Gastroesophageal sphincter (tissue), 4 donors: ENCODE measurements around the gene AGBL4. TPM values are rescaled to one million over a fixed set of nuclear protein-coding genes. Genes with fewer than 3 reads are reported as not detected.

Experiments
- ATAC-seq: fragments of 150-250 bp; one replicate; pipeline ENCODE4 v1.9.1; 2016; ENCODE audit warnings: mild to moderate bottlenecking, moderate library complexity
- H3K27ac ChIP-seq, 4 donors: fragments of 200-600 bp; sonication (generic) in 3 of 4; 1 replicate in 3 of 4; 2 replicates in 1 of 4; pipeline ENCODE4 v1.5.1; 2016 to 2019
- H3K27me3 ChIP-seq: fragments of 200-600 bp; sonication (generic); one replicate; pipeline ENCODE4 v1.5.1; 2019
- H3K36me3 ChIP-seq, 2 donors: fragments of 200-600 bp; sonication (generic); one replicate each; pipeline ENCODE4 v1.5.1; 2019; ENCODE audit warnings: control low read depth in 1 of 2
- H3K4me1 ChIP-seq, 3 donors: fragments of 200-600 bp; sonication (generic); 1 replicate in 2 of 3; 2 replicates in 1 of 3; pipeline ENCODE4 v1.5.1; 2016 to 2019; ENCODE audit warnings: control low read depth in 2 of 3
- H3K4me3 ChIP-seq, 2 donors: fragments of 200-600 bp; sonication (generic); one replicate each; pipeline ENCODE4 v1.5.1; 2019; ENCODE audit warnings: mild to moderate bottlenecking in 1 of 2, moderate library complexity in 1 of 2
- H3K9me3 ChIP-seq, 3 donors: fragments of 200-600 bp; sonication (generic); one replicate each; pipeline ENCODE4 v1.5.1; 2017 to 2019; ENCODE audit warnings: control low read depth in 2 of 3
- EP300 ChIP-seq: sonication (generic); formaldehyde crosslinking; IDR thresholded peaks from one replicate; pipeline ENCODE4 v1.6.1; 2017; ENCODE audit warnings: antibody characterized with exemption, mild to moderate bottlenecking
- POLR2A ChIP-seq, 2 donors: fragments of 450-650 bp; IDR thresholded peaks; one replicate each; pipeline ENCODE4 v1.6.1; 2017; ENCODE audit warnings: antibody characterized with exemption in 2 of 2, mild to moderate bottlenecking in 2 of 2, moderate library complexity in 1 of 2
- POLR2AphosphoS5 ChIP-seq: sonication (generic); formaldehyde crosslinking; IDR thresholded peaks from one replicate; pipeline ENCODE4 v1.6.1; 2017; ENCODE audit warnings: antibody characterized with exemption
- WGBS, 2 donors: methylation state at CpG; one replicate each; pipeline ENCODE4 v1.1.5; 2018; ENCODE audit warnings: low coverage in 1 of 2; 5-methylcytosine and 5-hydroxymethylcytosine counted together
- total RNA-seq, 4 donors: library from RNA; depleted of rRNA; stranded (reverse); fragments of >200 nt; gene quantifications; one replicate each; pipeline ENCODE4 v1.1.0, GENCODE V29; 2016
- TF ChIP-seq, protein P1 (sequence below), 4 experiments: fragments of 200-600 bp in 2 of 4; fragments of 450-650 bp in 2 of 4; sonication (generic) in 1 of 4; IDR thresholded peaks; one replicate each; pipeline ENCODE4 v1.5.1; 2017 to 2019; ENCODE audit warnings: antibody characterized with exemption in 4 of 4, mild to moderate bottlenecking in 2 of 4, moderate library complexity in 2 of 4

AGBL4 gene
- total RNA-seq, 4 donors from 2014 or later = 1.6 TPM; not detected in 3

DNA sequence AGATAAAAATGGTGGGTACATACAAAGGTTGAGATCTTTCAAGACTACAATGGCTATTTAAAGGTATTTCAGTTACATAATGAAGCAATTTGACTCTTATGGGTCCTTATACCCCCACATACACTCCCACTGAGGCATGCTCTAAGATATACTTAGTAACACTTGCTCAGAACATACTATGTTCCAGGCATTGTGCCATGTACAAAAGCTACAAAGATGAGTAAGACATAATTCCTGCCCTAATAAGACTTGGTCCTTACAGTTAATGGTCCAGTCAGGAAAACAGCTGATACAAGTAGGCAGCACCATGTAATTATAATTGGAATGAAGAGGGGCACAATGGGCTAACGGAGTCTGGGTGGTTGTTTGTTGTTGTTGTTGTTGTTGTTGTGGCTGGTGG, 1080.4 kb downstream of the AGBL4 start:
- H3K27me3 ChIP-seq = no peaks in the 10 kb centered on the region
- no peaks in the 10 kb centered on the region for H3K36me3 ChIP-seq
- H3K9me3 ChIP-seq = no peaks in the 10 kb centered on the region
- H3K27ac ChIP-seq = no peak overlapping the region
- no peaks in the 10 kb centered on the region for H3K4me1 ChIP-seq
- ATAC-seq = no peak
- WGBS, 2 donors = 89% methylated on average over 1 of the region's 1 CpG; no CpG with 5 or more reads in 1 of the 2 donors
- H3K4me3 ChIP-seq = no peak overlapping the region
- TF ChIP-seq POLR2AphosphoS5 = no peak
- TF ChIP-seq EP300 = no peak
- TF ChIP-seq, protein P1, sequence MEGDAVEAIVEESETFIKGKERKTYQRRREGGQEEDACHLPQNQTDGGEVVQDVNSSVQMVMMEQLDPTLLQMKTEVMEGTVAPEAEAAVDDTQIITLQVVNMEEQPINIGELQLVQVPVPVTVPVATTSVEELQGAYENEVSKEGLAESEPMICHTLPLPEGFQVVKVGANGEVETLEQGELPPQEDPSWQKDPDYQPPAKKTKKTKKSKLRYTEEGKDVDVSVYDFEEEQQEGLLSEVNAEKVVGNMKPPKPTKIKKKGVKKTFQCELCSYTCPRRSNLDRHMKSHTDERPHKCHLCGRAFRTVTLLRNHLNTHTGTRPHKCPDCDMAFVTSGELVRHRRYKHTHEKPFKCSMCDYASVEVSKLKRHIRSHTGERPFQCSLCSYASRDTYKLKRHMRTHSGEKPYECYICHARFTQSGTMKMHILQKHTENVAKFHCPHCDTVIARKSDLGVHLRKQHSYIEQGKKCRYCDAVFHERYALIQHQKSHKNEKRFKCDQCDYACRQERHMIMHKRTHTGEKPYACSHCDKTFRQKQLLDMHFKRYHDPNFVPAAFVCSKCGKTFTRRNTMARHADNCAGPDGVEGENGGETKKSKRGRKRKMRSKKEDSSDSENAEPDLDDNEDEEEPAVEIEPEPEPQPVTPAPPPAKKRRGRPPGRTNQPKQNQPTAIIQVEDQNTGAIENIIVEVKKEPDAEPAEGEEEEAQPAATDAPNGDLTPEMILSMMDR (IDR thresholded peaks at IDR 0.05) = no peak
- no peak for TF ChIP-seq POLR2A (IDR thresholded peaks at IDR 0.05)

DNA sequence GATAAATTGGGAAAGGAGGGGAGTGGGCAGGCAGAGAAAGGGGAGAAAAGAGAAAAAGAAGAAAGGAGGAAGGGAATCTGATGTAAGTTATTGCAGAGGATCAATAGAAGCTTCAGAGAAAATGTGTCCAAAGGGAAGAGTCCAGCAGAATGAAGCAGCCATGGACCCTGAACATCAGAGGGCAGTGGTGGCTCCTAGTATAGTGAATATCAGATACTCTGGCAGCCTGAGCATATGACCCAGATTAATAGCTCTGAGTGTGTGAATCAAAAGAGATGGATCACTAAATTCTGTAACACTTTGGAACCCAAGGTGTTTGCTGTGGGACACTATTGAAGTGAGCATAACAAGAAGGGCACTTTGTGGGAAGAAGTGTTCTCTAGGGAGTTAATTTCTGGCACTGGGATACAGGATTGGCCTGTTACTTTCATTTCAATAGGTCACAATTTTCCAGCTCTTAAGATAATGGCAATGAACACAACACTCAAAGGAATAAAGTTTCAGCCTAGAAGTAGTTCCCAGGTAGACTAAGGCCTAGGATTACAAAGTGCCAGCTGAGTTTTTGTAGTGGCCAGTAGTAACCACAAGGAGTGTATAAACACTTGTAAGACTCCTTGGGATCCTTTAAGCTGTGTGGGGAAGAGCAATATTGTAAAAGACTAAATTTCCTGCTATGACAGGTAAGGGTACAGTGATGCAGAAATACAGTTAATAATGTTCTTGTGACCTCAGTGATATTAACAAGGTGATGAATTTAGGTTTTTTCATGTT, 1082.6 kb downstream of the AGBL4 start:
- Histone ChIP-seq H3K27me3 (no peaks in the 10 kb centered on the region), H3K4me1 (no peaks in the 10 kb centered on the region), H3K9me3 (no peaks in the 10 kb centered on the region), H3K36me3 (no peaks in the 10 kb centered on the region), H3K27ac (no peak overlapping the region), H3K4me3 (no peak overlapping the region)
- TF ChIP-seq POLR2AphosphoS5 = no peak
- no peak for ATAC-seq

- Histone ChIP-seq H3K27me3 (peaks cover 1% of the 10 kb centered on the region), H3K4me1 (no peaks in the 10 kb centered on the region), H3K27ac (no peak overlapping the region), H3K9me3 (no peaks in the 10 kb centered on the region), H3K4me3 (no peak overlapping the region), H3K36me3 (no peaks in the 10 kb centered on the region)
- no peak for ATAC-seq
- 82 to 100% methylated on average over 2 of the region's 2 CpGs for WGBS, 2 donors
- no peak for TF ChIP-seq POLR2A (IDR thresholded peaks at IDR 0.05)
- no peak for TF ChIP-seq EP300
- TF ChIP-seq POLR2AphosphoS5 = no peak
- TF ChIP-seq, protein P1 (IDR thresholded peaks at IDR 0.05) = no peak
Observed at GRCh38 chr1:48940354-48940753, 1083.4 kb downstream of the AGBL4 start.

GRCh38 chr1:48939828-48940227, 1083.9 kb downstream of the AGBL4 start:
- H3K36me3 ChIP-seq = no peaks in the 10 kb centered on the region
- peaks cover 6% of the 10 kb centered on the region for H3K27me3 ChIP-seq
- H3K4me1 ChIP-seq = no peaks in the 10 kb centered on the region
- no peak overlapping the region for H3K4me3 ChIP-seq
- H3K27ac ChIP-seq = no peak overlapping the region
- no peaks in the 10 kb centered on the region for H3K9me3 ChIP-seq
- no peak for ATAC-seq
- TF ChIP-seq EP300 (no peak), POLR2AphosphoS5 (no peak), POLR2A (IDR thresholded peaks at IDR 0.05) (no peak)
- TF ChIP-seq, protein P1 (IDR thresholded peaks at IDR 0.05) = no peak
- WGBS, 2 donors = 88 to 91% methylated on average over 1 to 5 of the region's 6 CpGs

- TF ChIP-seq POLR2A (IDR thresholded peaks at IDR 0.05) = no peak
- TF ChIP-seq, protein P1 (IDR thresholded peaks at IDR 0.05) = no peak
- no peak for TF ChIP-seq EP300
- ATAC-seq = no peak
- WGBS, 2 donors = 0 to 71% methylated on average over 1 to 3 of the region's 3 CpGs
Observed at GRCh38 chr1:48939042-48939441, 1084.7 kb downstream of the AGBL4 start.

More at GRCh38 chr1:48939042-48939441, 1084.7 kb downstream of the AGBL4 start:
- peaks cover 6% of the 10 kb centered on the region for H3K27me3 ChIP-seq
- H3K27ac ChIP-seq = no peak overlapping the region
- no peak overlapping the region for H3K4me3 ChIP-seq
- H3K9me3 ChIP-seq = no peaks in the 10 kb centered on the region
- no peaks in the 10 kb centered on the region for H3K36me3 ChIP-seq
- no peaks in the 10 kb centered on the region for H3K4me1 ChIP-seq
